Fibroblast of lung (primary cell): ENCODE measurements around the gene GATA5. TPM values are rescaled to one million over a fixed set of nuclear protein-coding genes. Genes with fewer than 3 reads are reported as not detected.

Source experiments
- DNase-seq, 2 donors: peaks; one replicate each; pipeline versions ENCODE4 v3.0.0 to v3.0.0-alpha.2; 2010; ENCODE audit warnings: low read depth in 2 of 2
- H2AFZ ChIP-seq: 2 replicates; pipeline ENCODE4 v1.5.1; 2012; ENCODE audit warnings: low read length, control low read depth, inconsistent platforms
- H3K27ac ChIP-seq: 2 replicates; pipeline ENCODE4 v1.5.1; 2011; ENCODE audit warnings: low read length, control low read depth; ENCODE audit not compliant: insufficient read depth
- H3K27me3 ChIP-seq: 2 replicates; pipeline ENCODE4 v1.5.1; 2011; ENCODE audit warnings: mild to moderate bottlenecking, low read length; ENCODE audit not compliant: control insufficient read depth, insufficient read depth
- H3K36me3 ChIP-seq: 2 replicates; pipeline ENCODE4 v1.5.1; 2011; ENCODE audit warnings: low read length; ENCODE audit not compliant: control insufficient read depth, insufficient read depth
- H3K4me1 ChIP-seq: 2 replicates; pipeline ENCODE4 v1.5.1; 2011; ENCODE audit warnings: low read length; ENCODE audit not compliant: control insufficient read depth, insufficient read depth; ENCODE audit errors: extremely low read depth
- H3K4me2 ChIP-seq: 2 replicates; pipeline ENCODE4 v1.5.1; 2011; ENCODE audit warnings: low read length, control low read depth; ENCODE audit not compliant: insufficient read depth; ENCODE audit errors: extremely low read depth
- H3K4me3 ChIP-seq, 4 experiments: fragments of 200-600 bp in 1 of 4; sonication (generic) in 1 of 4; replicated peaks in 1 of 4; 2 replicates each; pipeline ENCODE4 v1.5.1; 2011 to 2016; ENCODE audit warnings: low read length in 4 of 4, low read depth in 3 of 4, mild to moderate bottlenecking in 3 of 4, control low read depth in 2 of 4, inconsistent platforms in 1 of 4, mixed read lengths in 1 of 4; ENCODE audit not compliant: insufficient read depth in 1 of 4; ENCODE audit errors: control extremely low read depth in 1 of 4
- H3K79me2 ChIP-seq: 2 replicates; pipeline ENCODE4 v1.5.1; 2012; ENCODE audit warnings: mild to moderate bottlenecking, low read length, inconsistent platforms; ENCODE audit not compliant: control insufficient read depth, insufficient read depth
- H3K9ac ChIP-seq: 2 replicates; pipeline ENCODE4 v1.5.1; 2011; ENCODE audit warnings: mild to moderate bottlenecking, low read length, control low read depth; ENCODE audit not compliant: insufficient read depth
- H3K9me3 ChIP-seq: 2 replicates; pipeline ENCODE4 v1.5.1; 2012; ENCODE audit warnings: low read depth, low read length; ENCODE audit not compliant: control insufficient read depth, insufficient read depth
- H4K20me1 ChIP-seq: 2 replicates; pipeline ENCODE4 v1.5.1; 2011; ENCODE audit warnings: low read length; ENCODE audit not compliant: control insufficient read depth, insufficient read depth; ENCODE audit errors: extremely low read depth
- CTCF ChIP-seq, 2 donors: IDR thresholded peaks in 1 of 2; conservative IDR thresholded peaks in 1 of 2; 1 replicate in 1 of 2; 2 replicates in 1 of 2; pipeline ENCODE4 v1.5.1; 2011 to 2012; ENCODE audit warnings: low read length in 2 of 2, control low read depth in 1 of 2, inconsistent platforms in 1 of 2, low read depth in 1 of 2, mild to moderate bottlenecking in 1 of 2
- EZH2 ChIP-seq: IDR thresholded peaks from 2 replicates; pipeline ENCODE4 v1.5.1; 2012; ENCODE audit warnings: low read length, control low read depth, mild to moderate bottlenecking; ENCODE audit errors: missing control alignments
- polyA plus RNA-seq, 2 donors: library from polyadenylated mRNA; depleted of rRNA in 1 of 2; stranded (reverse) in 1 of 2; unstranded in 1 of 2; fragments of >200 nt; gene quantifications; 2 replicates each; pipeline ENCODE4 v1.2.1, GENCODE V29; 2011 to 2012; ENCODE audit warnings: missing spikeins in 1 of 2
- total RNA-seq: library from RNA; depleted of rRNA; stranded (reverse); fragments of >200 nt; gene quantifications from 2 replicates; pipeline ENCODE4 v1.2.1, GENCODE V29; 2014

GATA5 gene
- total and polyA plus RNA-seq, 2 donors (not counting 1 experiment from before 2014, with no cell fraction given) = 0.02 to 0.83 TPM

DNA sequence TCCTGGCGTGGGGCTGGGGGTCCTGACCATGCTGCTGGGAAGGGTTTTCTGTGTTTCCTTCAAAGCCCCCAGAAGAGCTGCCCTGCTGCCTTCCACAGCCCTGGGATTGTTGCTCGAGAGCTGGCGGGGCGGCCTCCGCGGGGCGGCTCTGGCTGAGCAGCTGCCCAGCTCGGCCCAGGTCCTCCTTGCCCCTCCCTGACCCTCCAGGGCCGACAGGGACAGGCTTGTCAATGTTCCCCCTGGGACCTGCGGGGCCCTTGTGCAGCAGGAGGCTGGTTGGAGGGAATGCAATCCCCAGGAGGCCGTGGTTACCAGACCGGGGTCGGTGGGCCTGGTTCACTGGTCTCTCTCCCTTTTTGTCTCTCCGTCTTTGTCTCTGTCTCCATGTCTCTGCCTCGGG lies 19.9 kb downstream of the GATA5 start:
- H3K79me2 ChIP-seq = no peaks in the 10 kb centered on the region
- H3K9me3 ChIP-seq = no peaks in the 10 kb centered on the region
- no peak overlapping the region for H3K4me2 ChIP-seq
- no peaks in the 10 kb centered on the region for H3K4me1 ChIP-seq
- H3K27me3 ChIP-seq = peaks cover 4% of the 10 kb centered on the region
- H4K20me1 ChIP-seq = no peaks in the 10 kb centered on the region
- H3K4me3 ChIP-seq = no peak overlapping the region
- no peak for DNase-seq
- H2AFZ ChIP-seq = no peak overlapping the region
- H3K27ac ChIP-seq = no peak overlapping the region
- TF ChIP-seq EZH2 = no peak
- TF ChIP-seq CTCF (conservative IDR thresholded peaks at IDR 0.05 in 1 of 2, IDR thresholded peaks at IDR 0.05 in 1 of 2; ENCODE audit: low read depth in 1 of 2, low read length in 2 of 2) = no peak
- H3K36me3 ChIP-seq = no peaks in the 10 kb centered on the region
- no peak overlapping the region for H3K9ac ChIP-seq

GRCh38 chr20:62454904-62455636 lies 20.7 kb downstream of the GATA5 start:
- Histone ChIP-seq H3K9me3 (no peaks in the 10 kb centered on the region), H2AFZ (no peak overlapping the region), H3K9ac (no peak overlapping the region), H3K27ac (no peak overlapping the region), H3K79me2 (no peaks in the 10 kb centered on the region), H3K27me3 (peaks cover 4% of the 10 kb centered on the region), H3K4me3 (no peak overlapping the region), H4K20me1 (no peaks in the 10 kb centered on the region), H3K4me2 (no peak overlapping the region), H3K36me3 (no peaks in the 10 kb centered on the region), H3K4me1 (no peaks in the 10 kb centered on the region)
- DNase-seq = no peak
- TF ChIP-seq CTCF (conservative IDR thresholded peaks at IDR 0.05 in 1 of 2, IDR thresholded peaks at IDR 0.05 in 1 of 2; ENCODE audit: low read depth in 1 of 2, low read length in 2 of 2) (no peak), EZH2 (no peak)

DNA sequence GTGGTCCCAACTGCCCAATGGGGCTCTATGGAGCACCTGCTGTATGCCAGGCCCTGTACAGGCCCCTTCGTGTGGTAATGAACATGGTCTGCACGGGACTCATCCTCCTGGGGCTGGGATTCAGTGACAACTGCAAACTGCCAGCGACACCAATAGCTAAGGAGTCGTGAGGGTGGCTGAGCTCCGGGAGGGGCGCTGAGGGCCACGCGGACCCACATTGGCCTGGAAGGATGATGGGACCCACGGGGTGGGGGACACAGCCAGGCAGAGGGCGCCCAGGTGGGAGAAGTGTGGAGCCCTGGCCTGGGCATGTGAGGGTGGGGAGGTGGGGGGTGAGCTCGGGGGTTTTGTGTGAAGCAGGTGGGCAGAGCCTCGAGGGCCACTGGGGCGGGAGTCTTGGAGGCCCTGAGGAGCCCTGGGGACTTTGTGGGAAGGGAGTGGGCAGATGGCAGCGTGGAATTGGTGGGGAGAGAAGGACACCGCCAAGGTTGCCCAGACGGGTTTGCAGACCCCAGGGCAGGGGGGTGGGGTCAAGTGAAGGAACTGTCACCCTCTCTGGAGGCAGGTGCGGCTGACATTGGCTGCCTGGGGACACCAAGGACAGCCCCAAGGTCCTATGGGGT lies 22.5 kb downstream of the GATA5 start:
- no peaks in the 10 kb centered on the region for H3K36me3 ChIP-seq
- no peak for DNase-seq
- no peak overlapping the region for H3K27ac ChIP-seq
- H3K4me3 ChIP-seq = no peak overlapping the region
- H4K20me1 ChIP-seq = no peaks in the 10 kb centered on the region
- H3K27me3 ChIP-seq = peaks cover 4% of the 10 kb centered on the region
- TF ChIP-seq CTCF (conservative IDR thresholded peaks at IDR 0.05 in 1 of 2, IDR thresholded peaks at IDR 0.05 in 1 of 2; ENCODE audit: low read depth in 1 of 2, low read length in 2 of 2) = no peak
- no peak for TF ChIP-seq EZH2
- H3K9me3 ChIP-seq = no peaks in the 10 kb centered on the region
- H3K4me2 ChIP-seq = no peak overlapping the region
- H2AFZ ChIP-seq = no peak overlapping the region
- no peak overlapping the region for H3K9ac ChIP-seq
- H3K4me1 ChIP-seq = no peaks in the 10 kb centered on the region
- H3K79me2 ChIP-seq = no peaks in the 10 kb centered on the region
